ENCODE measurements around the gene FSTL1.

DNA sequence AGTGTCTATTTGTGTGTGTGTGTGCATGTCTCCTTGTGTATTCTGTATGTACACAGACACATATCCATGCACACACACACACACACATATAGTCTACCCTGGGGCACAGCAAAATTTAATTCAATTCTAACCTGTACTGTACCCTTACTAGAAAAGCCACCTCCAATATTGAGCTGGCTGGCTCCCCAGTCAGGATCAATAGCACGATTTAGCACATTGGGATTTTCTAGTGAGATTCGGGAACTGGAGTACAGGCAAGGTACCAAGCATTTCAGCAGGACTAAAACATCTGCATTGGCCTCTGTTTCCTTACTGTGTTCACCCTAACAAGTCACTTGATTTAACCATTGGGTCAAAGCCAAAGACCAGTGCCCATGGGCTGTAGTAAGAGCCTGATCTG, 13.2 kb downstream of the FSTL1 start:
- TF ChIP-seq, protein P1, sequence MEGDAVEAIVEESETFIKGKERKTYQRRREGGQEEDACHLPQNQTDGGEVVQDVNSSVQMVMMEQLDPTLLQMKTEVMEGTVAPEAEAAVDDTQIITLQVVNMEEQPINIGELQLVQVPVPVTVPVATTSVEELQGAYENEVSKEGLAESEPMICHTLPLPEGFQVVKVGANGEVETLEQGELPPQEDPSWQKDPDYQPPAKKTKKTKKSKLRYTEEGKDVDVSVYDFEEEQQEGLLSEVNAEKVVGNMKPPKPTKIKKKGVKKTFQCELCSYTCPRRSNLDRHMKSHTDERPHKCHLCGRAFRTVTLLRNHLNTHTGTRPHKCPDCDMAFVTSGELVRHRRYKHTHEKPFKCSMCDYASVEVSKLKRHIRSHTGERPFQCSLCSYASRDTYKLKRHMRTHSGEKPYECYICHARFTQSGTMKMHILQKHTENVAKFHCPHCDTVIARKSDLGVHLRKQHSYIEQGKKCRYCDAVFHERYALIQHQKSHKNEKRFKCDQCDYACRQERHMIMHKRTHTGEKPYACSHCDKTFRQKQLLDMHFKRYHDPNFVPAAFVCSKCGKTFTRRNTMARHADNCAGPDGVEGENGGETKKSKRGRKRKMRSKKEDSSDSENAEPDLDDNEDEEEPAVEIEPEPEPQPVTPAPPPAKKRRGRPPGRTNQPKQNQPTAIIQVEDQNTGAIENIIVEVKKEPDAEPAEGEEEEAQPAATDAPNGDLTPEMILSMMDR (IDR thresholded peaks at IDR 0.05; ENCODE audit: low read length), result no peak
- TF ChIP-seq EZH2 (IDR thresholded peaks at IDR 0.05; ENCODE audit: borderline replicate concordance, low read length), result no peak

Measured in OCI-LY1 (cell line).